Mammary epithelial cell (primary cell): Measurements from ENCODE around the gene EEA1.

Experiments used
- CTCF ChIP-seq, 2 donors: IDR thresholded peaks in 1 of 2; conservative IDR thresholded peaks in 1 of 2; 2 replicates each; pipeline ENCODE4 v1.5.1; 2011 to 2012; ENCODE audit warnings: inconsistent platforms in 2 of 2, low read length in 2 of 2, mild to moderate bottlenecking in 2 of 2, control low read depth in 1 of 2, low read depth in 1 of 2; ENCODE audit not compliant: insufficient read depth in 1 of 2; ENCODE audit errors: extremely low read depth in 1 of 2
- EZH2 ChIP-seq: IDR thresholded peaks from 2 replicates; pipeline ENCODE4 v1.6.1; 2012; ENCODE audit warnings: low read length, inconsistent platforms, borderline replicate concordance

GRCh38 chr12:92927436-92928281 is 1.4 kb downstream of the EEA1 start:
- TF ChIP-seq CTCF (conservative IDR thresholded peaks at IDR 0.05 in 1 of 2, IDR thresholded peaks at IDR 0.05 in 1 of 2; ENCODE audit: extremely low read depth in 1 of 2, insufficient read depth in 1 of 2, low read depth in 1 of 2, low read length in 2 of 2) (no peak), EZH2 (no peak)
